Mammary epithelial cell (primary cell): ENCODE results near the gene HARS2.

Source experiments
- EZH2 ChIP-seq: IDR thresholded peaks from 2 replicates; pipeline ENCODE4 v1.6.1; 2012; ENCODE audit warnings: low read length, inconsistent platforms, borderline replicate concordance
- TF ChIP-seq, protein P1 (sequence below), 2 donors: IDR thresholded peaks in 1 of 2; conservative IDR thresholded peaks in 1 of 2; 2 replicates each; pipeline ENCODE4 v1.5.1; 2011 to 2012; ENCODE audit warnings: inconsistent platforms in 2 of 2, low read length in 2 of 2, mild to moderate bottlenecking in 2 of 2, control low read depth in 1 of 2, low read depth in 1 of 2; ENCODE audit not compliant: insufficient read depth in 1 of 2; ENCODE audit errors: extremely low read depth in 1 of 2

- TF ChIP-seq, protein P1, sequence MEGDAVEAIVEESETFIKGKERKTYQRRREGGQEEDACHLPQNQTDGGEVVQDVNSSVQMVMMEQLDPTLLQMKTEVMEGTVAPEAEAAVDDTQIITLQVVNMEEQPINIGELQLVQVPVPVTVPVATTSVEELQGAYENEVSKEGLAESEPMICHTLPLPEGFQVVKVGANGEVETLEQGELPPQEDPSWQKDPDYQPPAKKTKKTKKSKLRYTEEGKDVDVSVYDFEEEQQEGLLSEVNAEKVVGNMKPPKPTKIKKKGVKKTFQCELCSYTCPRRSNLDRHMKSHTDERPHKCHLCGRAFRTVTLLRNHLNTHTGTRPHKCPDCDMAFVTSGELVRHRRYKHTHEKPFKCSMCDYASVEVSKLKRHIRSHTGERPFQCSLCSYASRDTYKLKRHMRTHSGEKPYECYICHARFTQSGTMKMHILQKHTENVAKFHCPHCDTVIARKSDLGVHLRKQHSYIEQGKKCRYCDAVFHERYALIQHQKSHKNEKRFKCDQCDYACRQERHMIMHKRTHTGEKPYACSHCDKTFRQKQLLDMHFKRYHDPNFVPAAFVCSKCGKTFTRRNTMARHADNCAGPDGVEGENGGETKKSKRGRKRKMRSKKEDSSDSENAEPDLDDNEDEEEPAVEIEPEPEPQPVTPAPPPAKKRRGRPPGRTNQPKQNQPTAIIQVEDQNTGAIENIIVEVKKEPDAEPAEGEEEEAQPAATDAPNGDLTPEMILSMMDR (conservative IDR thresholded peaks at IDR 0.05 in 1 of 2, IDR thresholded peaks at IDR 0.05 in 1 of 2; ENCODE audit: extremely low read depth in 1 of 2, insufficient read depth in 1 of 2, low read depth in 1 of 2, low read length in 2 of 2) = no peak
- no peak for TF ChIP-seq EZH2
Measured at GRCh38 chr5:140725799-140726471, 34.7 kb downstream of the HARS2 start.
